ENCODE measurements around the gene FAH.
"Not testable (repeated sequence)": the region's sequence is repeated elsewhere in the genome, so short reads cannot be mapped to it uniquely, and the experiment has no call there.

Gene FAH

DNA sequence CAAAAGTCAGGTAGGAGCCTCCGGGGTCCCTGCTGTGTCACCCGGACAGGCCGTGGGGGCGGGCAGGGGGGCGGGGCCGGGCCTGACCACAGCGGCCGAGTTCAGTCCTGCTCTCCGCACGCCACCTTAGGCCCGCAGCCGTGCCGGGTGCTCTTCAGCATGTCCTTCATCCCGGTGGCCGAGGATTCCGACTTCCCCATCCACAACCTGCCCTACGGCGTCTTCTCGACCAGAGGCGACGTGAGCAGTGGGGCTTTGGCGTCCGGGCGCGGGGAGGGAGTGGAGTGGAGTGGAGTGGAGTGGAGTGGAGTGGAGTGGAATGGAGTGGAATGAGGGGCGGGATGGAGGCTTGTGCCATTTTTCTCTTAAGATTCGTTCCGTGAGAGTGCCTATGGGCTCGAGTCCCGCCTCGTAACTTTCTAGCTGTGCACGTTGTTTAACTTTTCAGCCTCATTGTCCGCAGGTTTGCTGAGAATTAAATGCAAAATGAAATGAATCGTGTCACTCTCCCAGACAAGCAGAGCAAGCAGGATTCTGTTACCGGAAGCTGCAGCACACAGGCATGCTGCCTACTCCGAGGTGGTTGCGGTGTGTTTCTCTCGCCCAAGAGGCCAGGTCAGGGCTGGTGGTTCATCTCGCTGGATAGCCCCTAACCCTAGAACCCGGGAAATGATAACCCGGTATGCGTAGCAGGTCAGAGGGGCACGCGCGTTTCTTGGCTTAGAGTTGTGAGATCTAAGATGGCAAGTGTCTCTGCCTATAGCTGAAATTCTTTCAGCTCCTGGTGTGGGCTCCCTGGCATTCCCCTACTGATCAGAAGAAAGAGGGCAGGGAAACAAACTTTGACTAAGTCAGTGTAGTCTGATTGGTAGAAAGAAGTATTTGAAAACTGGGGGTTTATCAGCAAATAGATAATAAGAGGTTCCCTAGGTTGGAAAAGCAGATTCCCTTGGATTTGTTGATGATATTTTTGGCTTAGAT is at the start of gene FAH:
Gene FAH, plus strand, starts transcription at position 104 of the 981 bp plus-strand sequence. Its CDS starts 56 bp downstream, at position 160.
- DNase-seq: no peak

- no peak for DNase-seq
These were observed 47.6 kb upstream of the FAH start for GRCh38 chr15:80105193-80105592.

GRCh38 chr15:80105595-80105994 is 47.2 kb upstream of the FAH start:
- no peak for DNase-seq

GRCh38 chr15:80106051-80106450 is 46.7 kb upstream of the FAH start:
- DNase-seq: no peak

- no peak for DNase-seq
These were observed 45.6 kb upstream of the FAH start for GRCh38 chr15:80107204-80107603.

GRCh38 chr15:80107774-80108173 is 45.0 kb upstream of the FAH start:
- no peak for DNase-seq

DNA sequence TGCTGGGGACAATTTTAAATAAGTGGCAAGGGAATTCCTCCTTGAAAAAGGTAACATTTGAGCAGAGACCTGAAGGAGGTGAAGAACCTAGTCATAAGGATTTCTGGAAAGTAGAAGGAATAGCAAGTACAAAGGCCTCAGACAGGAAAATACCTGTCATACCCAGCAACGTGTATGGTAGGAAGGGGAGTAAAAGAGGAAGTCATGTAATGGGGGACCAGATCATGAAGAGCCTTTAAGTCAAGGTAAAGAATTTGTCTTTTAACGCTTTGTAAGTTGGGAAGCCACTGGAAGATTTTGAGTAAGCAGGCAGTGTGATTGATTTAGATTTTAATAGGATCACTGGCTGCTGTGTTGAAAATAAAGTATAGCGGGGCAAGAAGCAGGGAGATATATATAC is 43.4 kb upstream of the FAH start:
- DNase-seq: no peak

DNA sequence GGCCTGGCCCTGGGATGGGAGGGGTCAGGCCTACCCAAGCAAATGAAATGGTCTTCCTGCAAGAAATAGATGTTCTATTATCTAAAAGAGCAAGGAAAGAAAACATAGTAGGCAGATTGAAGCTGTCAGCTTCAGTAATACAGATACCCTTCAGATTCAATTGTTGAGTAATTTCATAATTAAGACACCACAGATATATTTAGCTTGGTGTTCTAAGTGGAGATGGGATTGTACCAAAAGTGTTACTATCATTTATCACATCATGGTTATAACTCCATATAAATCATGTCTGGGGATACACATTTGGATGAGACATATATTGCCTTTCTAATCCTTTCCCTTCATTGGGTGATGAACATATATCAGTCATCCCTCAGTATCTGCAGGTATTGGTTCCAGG is 41.9 kb upstream of the FAH start:
- no peak for DNase-seq

DNA sequence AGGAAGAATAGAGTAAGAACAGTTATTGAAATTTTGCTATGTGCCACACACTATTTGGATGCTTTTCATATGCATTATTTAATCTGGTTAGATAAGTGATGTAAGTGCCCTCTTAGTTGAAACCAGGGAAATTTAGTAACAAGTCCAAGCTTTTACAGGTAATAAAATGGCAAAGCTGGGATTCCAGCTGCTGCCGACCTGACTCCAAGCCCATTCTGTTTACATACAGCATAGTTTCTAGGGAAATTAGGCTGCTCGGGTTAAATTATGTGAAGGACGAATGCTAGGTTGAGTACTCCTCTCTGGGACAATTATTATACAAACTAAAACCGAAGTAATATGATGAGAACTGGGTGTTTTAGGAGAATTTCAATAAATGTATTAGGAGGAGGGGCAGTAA is 38.7 kb upstream of the FAH start:
- no peak for DNase-seq

DNA sequence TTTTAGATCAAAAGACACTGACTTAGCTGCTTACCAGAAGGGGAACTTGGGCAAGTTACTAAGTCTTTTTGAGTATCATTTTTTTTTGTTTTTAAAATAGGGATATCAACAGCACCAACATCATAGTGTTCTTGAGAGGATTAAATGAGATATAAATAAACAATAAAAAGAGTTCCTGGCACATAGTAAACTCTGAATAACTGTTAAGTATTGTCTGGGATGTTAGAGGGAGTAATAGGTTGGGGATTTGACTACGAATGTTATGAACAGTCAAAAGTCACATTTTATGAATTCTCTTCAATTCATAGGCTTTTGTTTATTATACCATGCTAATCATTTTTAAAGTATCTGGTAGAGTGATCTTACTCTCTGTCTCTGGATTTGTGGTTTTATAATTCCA is 37.8 kb upstream of the FAH start:
- no peak for DNase-seq

DNA sequence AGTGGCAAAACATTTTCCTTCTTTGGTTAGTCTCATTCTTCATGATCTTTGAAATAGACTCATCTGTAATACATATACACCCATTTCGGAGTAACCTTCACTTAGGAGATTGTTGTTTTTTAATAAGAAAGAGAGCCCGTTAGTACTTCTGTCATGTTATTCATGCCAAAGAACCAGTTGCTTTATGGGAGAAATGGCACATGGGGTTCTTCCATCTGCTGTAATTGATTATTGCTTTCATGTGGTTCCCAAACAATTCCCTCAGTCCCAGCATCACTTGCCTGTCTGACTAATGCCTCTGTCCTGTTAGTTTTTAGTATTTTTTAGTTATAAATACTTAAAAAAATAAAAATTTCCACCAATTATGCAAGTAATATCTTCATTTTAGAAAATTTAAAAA is 33.8 kb upstream of the FAH start:
- no peak for DNase-seq

- no peak for DNase-seq
These were observed 32.2 kb upstream of the FAH start for GRCh38 chr15:80120636-80121035.

- DNase-seq: no peak
These were observed 31.3 kb upstream of the FAH start for GRCh38 chr15:80121546-80121945.

- no peak for DNase-seq
These were observed 29.8 kb upstream of the FAH start for GRCh38 chr15:80123034-80123433.

GRCh38 chr15:80127253-80127652 is 25.5 kb upstream of the FAH start:
- DNase-seq: not testable (repeated sequence)

GRCh38 chr15:80127911-80128310 is 24.9 kb upstream of the FAH start:
- DNase-seq: no peak

GRCh38 chr15:80132382-80132781 is 20.4 kb upstream of the FAH start:
- DNase-seq: no peak

- DNase-seq: no peak
These were observed 15.9 kb upstream of the FAH start for GRCh38 chr15:80136854-80137253.

- no peak for DNase-seq
These were observed 13.8 kb upstream of the FAH start for GRCh38 chr15:80138961-80139360.

- no peak for DNase-seq
These were observed 11.9 kb upstream of the FAH start for GRCh38 chr15:80140909-80141308.

GRCh38 chr15:80141916-80142598 is 10.7 kb upstream of the FAH start:
- no peak for DNase-seq

GRCh38 chr15:80142646-80143045 is 10.2 kb upstream of the FAH start:
- no peak for DNase-seq

DNA sequence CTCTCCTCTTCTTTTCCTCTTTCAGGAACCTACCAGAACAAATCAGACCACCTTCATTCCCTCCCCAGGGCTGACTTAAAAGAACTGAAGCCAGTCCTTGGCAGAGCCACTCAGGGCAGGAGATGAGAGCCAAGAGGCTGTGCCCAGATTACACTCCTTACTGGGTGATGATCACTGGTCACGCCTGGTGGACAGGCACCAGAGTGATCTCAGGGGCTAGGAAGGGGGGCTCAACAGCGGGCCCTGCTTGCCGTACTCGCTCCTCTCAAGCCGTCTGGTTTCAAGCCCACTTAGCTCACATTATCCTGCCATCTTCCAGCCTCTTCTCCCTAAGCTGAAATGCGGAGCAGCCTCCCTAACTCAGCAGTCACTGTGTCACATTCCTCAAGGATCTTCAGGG is 1.7 kb upstream of the FAH start:
- DNase-seq: no peak

DNA sequence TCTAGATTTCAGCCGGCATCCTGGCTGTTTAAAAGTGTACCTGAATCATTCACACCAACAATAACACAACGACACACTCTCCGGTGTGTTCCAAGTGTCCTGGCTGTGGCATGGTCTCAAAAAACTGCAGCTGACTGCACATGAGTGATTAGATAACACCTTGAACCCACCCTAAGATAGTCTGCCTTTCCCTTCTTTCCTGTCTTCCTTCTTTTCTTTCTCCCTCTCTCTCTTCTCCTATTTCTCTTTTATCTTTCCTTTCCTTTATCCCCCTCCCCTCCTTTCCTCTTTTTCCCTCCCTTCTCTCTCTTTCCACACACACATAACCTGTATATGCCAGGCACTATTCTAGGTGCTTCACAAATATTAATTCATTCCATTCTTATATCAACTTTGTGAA is 1.2 kb upstream of the FAH start:
- DNase-seq: no peak
